H1 (cell line): ENCODE measurements around the gene RNF10. TPM values are rescaled to one million over a fixed set of nuclear protein-coding genes. Genes with fewer than 3 reads are reported as not detected.

Source experiments
- CTCF ChIA-PET: fragments of 300-600 bp; sonication (Branson Sonifier 250); formaldehyde crosslinking; loops from one replicate; lab custom pipeline; 2021; ENCODE audit not compliant: partially characterized antibody; lab: Charles Lee
- POLR2A ChIA-PET: fragments of 300-600 bp; sonication (Branson Sonifier 250); formaldehyde crosslinking; loops from one replicate; lab custom pipeline; 2021; ENCODE audit warnings: inconsistent platforms; ENCODE audit not compliant: partially characterized antibody; lab: Charles Lee
- DNase-seq, 2 experiments: peaks; one replicate each; pipeline versions ENCODE4 v3.0.0 to v3.0.0-alpha.2; 2010 to 2022; ENCODE audit warnings: low spot score in 2 of 2, low read depth in 1 of 2, mixed read lengths in 1 of 2
- FAIRE-seq: peaks from 2 replicates; lab custom pipeline; 2011; peaks lifted over from hg19 to GRCh38; lab: Jason Lieb, UNC
- H2AFZ ChIP-seq: 2 replicates; pipeline ENCODE4 v1.8.1; 2012; ENCODE audit warnings: low read length, inconsistent platforms
- H2AK5ac ChIP-seq: 2 replicates; pipeline ENCODE4 v1.6.1; 2013; ENCODE audit warnings: low read depth, low read length
- H2BK120ac ChIP-seq: replicated peaks from 2 replicates; pipeline ENCODE3; 2013; ENCODE audit warnings: low read depth, low read length, inconsistent platforms
- H2BK12ac ChIP-seq: 2 replicates; pipeline ENCODE4 v1.6.1; 2013; ENCODE audit warnings: low read depth, low read length
- H2BK15ac ChIP-seq: 2 replicates; pipeline ENCODE4 v1.6.1; 2013; ENCODE audit warnings: low read length
- H2BK20ac ChIP-seq: 2 replicates; pipeline ENCODE4 v1.6.1; 2013; ENCODE audit warnings: low read length
- H2BK5ac ChIP-seq: 2 replicates; pipeline ENCODE4 v1.6.1; 2013; ENCODE audit warnings: low read depth, low read length
- H3K14ac ChIP-seq: 2 replicates; pipeline ENCODE4 v1.6.1; 2013; ENCODE audit warnings: inconsistent platforms; ENCODE audit not compliant: insufficient read length
- H3K18ac ChIP-seq: 2 replicates; pipeline ENCODE4 v1.6.1; 2013; ENCODE audit warnings: low read length; ENCODE audit errors: extremely low read depth
- H3K23ac ChIP-seq: 2 replicates; pipeline ENCODE4 v1.6.1; 2013; ENCODE audit warnings: inconsistent platforms; ENCODE audit not compliant: insufficient read length
- H3K23me2 ChIP-seq: 2 replicates; pipeline ENCODE4 v1.6.1; 2013; ENCODE audit warnings: low read depth, low read length
- H3K27ac ChIP-seq: 2 replicates; pipeline ENCODE4 v1.6.1; 2011; ENCODE audit warnings: low read depth, low read length, inconsistent platforms
- H3K27me3 ChIP-seq, 4 experiments: replicated peaks in 1 of 4; 1 replicate in 1 of 4; 2 replicates in 3 of 4; pipeline versions ENCODE4 v1.6.1 to v1.8.1; 2011 to 2013; ENCODE audit warnings: low read length in 3 of 4, mild to moderate bottlenecking in 3 of 4, inconsistent platforms in 2 of 4, mixed read lengths in 2 of 4, moderate library complexity in 1 of 4; ENCODE audit not compliant: control insufficient read depth in 3 of 4, insufficient read depth in 3 of 4; ENCODE audit errors: extremely low read depth in 1 of 4
- H3K36me3 ChIP-seq, 4 experiments: 2 replicates each; pipeline versions ENCODE4 v1.6.1 to v1.8.1; 2011 to 2013; ENCODE audit warnings: mild to moderate bottlenecking in 4 of 4, low read length in 3 of 4, moderate library complexity in 2 of 4, control low read depth in 1 of 4, inconsistent platforms in 1 of 4; ENCODE audit not compliant: insufficient read depth in 4 of 4, control insufficient read depth in 2 of 4
- H3K4ac ChIP-seq: replicated peaks from 2 replicates; pipeline ENCODE3; 2013; ENCODE audit warnings: low read length, low read depth, mixed read lengths, inconsistent platforms; ENCODE audit not compliant: insufficient read length
- H3K4me1 ChIP-seq, 4 experiments: replicated peaks in 1 of 4; 1 replicate in 1 of 4; 2 replicates in 3 of 4; pipeline versions ENCODE4 v1.6.1 to v1.8.1; 2011 to 2013; ENCODE audit warnings: low read length in 3 of 4, inconsistent platforms in 2 of 4, mixed read lengths in 1 of 4; ENCODE audit not compliant: insufficient read depth in 4 of 4, control insufficient read depth in 3 of 4
- H3K4me2 ChIP-seq, 2 experiments: 2 replicates each; pipeline versions ENCODE4 v1.6.1 to v1.8.1; 2011 to 2013; ENCODE audit warnings: low read depth in 2 of 2, low read length in 2 of 2, control low read depth in 1 of 2, inconsistent platforms in 1 of 2, mild to moderate bottlenecking in 1 of 2; ENCODE audit not compliant: insufficient read depth in 1 of 2
- H3K4me3 ChIP-seq, 4 experiments: fragments of 200-600, 300-600 bp in 1 of 4; sonication (generic), shearing (Covaris generic), sonication (Bioruptor Twin) in 1 of 4; 2 replicates each; pipeline versions ENCODE4 v1.5.1 to v1.8.1; 2011 to 2016; ENCODE audit warnings: low read length in 4 of 4, low read depth in 3 of 4, control low read depth in 2 of 4, inconsistent platforms in 2 of 4, mild to moderate bottlenecking in 2 of 4, mixed read lengths in 1 of 4, moderate library complexity in 1 of 4; ENCODE audit not compliant: insufficient read depth in 2 of 4; ENCODE audit errors: extremely low read depth in 1 of 4
- H3K56ac ChIP-seq: replicated peaks from 2 replicates; pipeline ENCODE3; 2013; ENCODE audit warnings: low read depth, mild to moderate bottlenecking, mixed read lengths, low read length, inconsistent platforms; ENCODE audit not compliant: insufficient read length
- H3K79me1 ChIP-seq: 2 replicates; pipeline ENCODE4 v1.6.1; 2013; ENCODE audit warnings: low read depth, low read length, control low read depth
- H3K79me2 ChIP-seq, 2 experiments: 2 replicates each; pipeline versions ENCODE4 v1.6.1 to v1.8.1; 2012 to 2013; ENCODE audit warnings: low read length in 2 of 2, mild to moderate bottlenecking in 2 of 2, inconsistent platforms in 1 of 2; ENCODE audit not compliant: insufficient read depth in 2 of 2, control insufficient read depth in 1 of 2
- H3K9ac ChIP-seq, 4 experiments: replicated peaks in 1 of 4; 1 replicate in 1 of 4; 2 replicates in 3 of 4; pipeline versions ENCODE4 v1.6.1 to v1.8.1; 2011 to 2013; ENCODE audit warnings: low read depth in 3 of 4, low read length in 3 of 4, control low read depth in 2 of 4, mild to moderate bottlenecking in 2 of 4, moderate library complexity in 2 of 4, inconsistent platforms in 1 of 4; ENCODE audit errors: extremely low read depth in 1 of 4
- H3K9me3 ChIP-seq, 2 experiments: 2 replicates each; pipeline versions ENCODE4 v1.6.1 to v1.8.1; 2012 to 2013; ENCODE audit warnings: mild to moderate bottlenecking in 2 of 2, moderate library complexity in 2 of 2, control low read depth in 1 of 2, inconsistent platforms in 1 of 2, low read depth in 1 of 2, low read length in 1 of 2, mixed read lengths in 1 of 2; ENCODE audit not compliant: insufficient read depth in 2 of 2
- H4K20me1 ChIP-seq, 2 experiments: replicated peaks in 1 of 2; 2 replicates each; pipeline versions ENCODE3 to v1.8.1; 2011 to 2013; ENCODE audit warnings: inconsistent platforms in 2 of 2, low read length in 2 of 2, mild to moderate bottlenecking in 1 of 2; ENCODE audit not compliant: insufficient read depth in 2 of 2, control insufficient read depth in 1 of 2
- H4K5ac ChIP-seq: 2 replicates; pipeline ENCODE4 v1.6.1; 2013; ENCODE audit warnings: low read length, low read depth, mixed read lengths, inconsistent platforms; ENCODE audit not compliant: insufficient read length
- H4K8ac ChIP-seq: 2 replicates; pipeline ENCODE4 v1.8.0; 2013; ENCODE audit warnings: mild to moderate bottlenecking, moderate library complexity, low read length, inconsistent platforms; ENCODE audit not compliant: insufficient read depth; ENCODE audit errors: extremely low read depth
- H4K91ac ChIP-seq: replicated peaks from 2 replicates; pipeline ENCODE3; 2013; ENCODE audit warnings: low read length, mixed read lengths, inconsistent platforms; ENCODE audit not compliant: insufficient read length
- ASH2L ChIP-seq: fragments of 200-600, 300-600 bp; sonication (generic); IDR thresholded peaks from one replicate; pipeline ENCODE4 v1.7.1; 2017; ENCODE audit warnings: low read length
- ATF3 ChIP-seq: IDR thresholded peaks from 2 replicates; pipeline ENCODE4 v1.6.1; 2011; ENCODE audit warnings: low read depth, mild to moderate bottlenecking, low read length; ENCODE audit not compliant: insufficient read depth
- BCL11A ChIP-seq, 2 experiments: IDR thresholded peaks; one replicate each; pipeline ENCODE4 v1.6.1; 2011; ENCODE audit warnings: low read depth in 2 of 2, low read length in 2 of 2, mild to moderate bottlenecking in 2 of 2
- CHD2 ChIP-seq: IDR thresholded peaks from 2 replicates; pipeline ENCODE4 v1.6.1; 2012; ENCODE audit warnings: low read length, improper control_type of control experiment
- CREB1 ChIP-seq: IDR thresholded peaks from 2 replicates; pipeline ENCODE4 v1.6.1; 2012; ENCODE audit warnings: inconsistent platforms
- EP300 ChIP-seq, 2 experiments: IDR thresholded peaks; 1 replicate in 1 of 2; 2 replicates in 1 of 2; pipeline ENCODE4 v1.6.1; 2011 to 2012; ENCODE audit warnings: low read depth in 2 of 2, low read length in 2 of 2, mild to moderate bottlenecking in 2 of 2, borderline replicate concordance in 1 of 2, inconsistent platforms in 1 of 2, moderate library complexity in 1 of 2
- GABPA ChIP-seq: IDR thresholded peaks from 2 replicates; pipeline ENCODE4 v1.6.1; 2011; ENCODE audit warnings: mild to moderate bottlenecking, low read length, moderate library complexity, borderline replicate concordance; ENCODE audit not compliant: insufficient read depth
- JUND ChIP-seq: IDR thresholded peaks from 2 replicates; pipeline ENCODE4 v1.6.1; 2011; ENCODE audit warnings: mild to moderate bottlenecking, improper control_type of control experiment, low read length
- KDM1A ChIP-seq: fragments of 200-600, 300-600 bp; sonication (generic); IDR thresholded peaks from 2 replicates; pipeline ENCODE4 v1.7.1; 2016; ENCODE audit warnings: mild to moderate bottlenecking, low read length, borderline replicate concordance
- POU5F1 ChIP-seq: IDR thresholded peaks from 2 replicates; pipeline ENCODE4 v1.6.1; 2011; ENCODE audit warnings: low read depth, mild to moderate bottlenecking, low read length, moderate library complexity
- RAD21 ChIP-seq, 2 experiments: IDR thresholded peaks in 1 of 2; conservative IDR thresholded peaks in 1 of 2; 2 replicates each; pipeline ENCODE4 v1.6.1; 2011; ENCODE audit warnings: low read depth in 2 of 2, low read length in 2 of 2, improper control_type of control experiment in 1 of 2, inconsistent platforms in 1 of 2, mild to moderate bottlenecking in 1 of 2, moderate library complexity in 1 of 2
- TEAD4 ChIP-seq: IDR thresholded peaks from 2 replicates; pipeline ENCODE4 v1.6.1; 2012; ENCODE audit warnings: low read depth, low read length, inconsistent platforms, mixed read lengths
- WGBS, 2 experiments: shearing (Covaris generic) in 1 of 2; methylation state at CpG; one replicate each; pipeline versions ENCODE4 v1.1.6 to v1.1.7; 2013 to 2015; ENCODE audit warnings: low lambda C conversion rate in 2 of 2, mixed read lengths in 2 of 2, inconsistent platforms in 1 of 2, low coverage in 1 of 2, missing lambda C conversion rate in 1 of 2; ENCODE audit not compliant: insufficient replicate concordance in 2 of 2, insufficient coverage in 1 of 2, insufficient read length in 1 of 2; ENCODE audit errors: extremely low coverage in 1 of 2, missing lambda C conversion rate in 1 of 2; 5-methylcytosine and 5-hydroxymethylcytosine counted together
- polyA plus RNA-seq, 7 experiments: library from polyadenylated mRNA; depleted of rRNA in 3 of 7; stranded (reverse) in 5 of 7; unstranded in 2 of 7; fragments of >200 nt in 5 of 7; fragments of 200-250 nt in 2 of 7; gene quantifications; 1 replicate in 5 of 7; 2 replicates in 1 of 7; 4 replicates in 1 of 7; pipeline versions ENCODE4 v1.2.1 to v1.2.3, GENCODE V29; 2011 to 2013; ENCODE audit warnings: missing spikeins in 2 of 7, mixed read lengths in 2 of 7
- total RNA-seq: library from RNA; stranded (reverse); fragmentation: NEBNext Ultra II Directional; extraction: Animal tissue kit (Norgen Biotek cat#: 25700); gene quantifications from 2 replicates; pipeline ENCODE4 v1.2.1, GENCODE V29; 2021

RNF10 gene
- total and polyA plus RNA-seq, 2 of the 8 experiments (the other 6 are each of a cell fraction or from before 2014, with no cell fraction given), result 71.6 to 171 TPM

- Histone ChIP-seq H3K4me3 (peak overlapping the region in 1 of 4 experiments; percentile 72; a peak in 3 of 8 replicates), H4K5ac (no peak overlapping the region), H2AK5ac (no peak overlapping the region), H2BK12ac (0 out of 2 replicates have a peak overlapping the region, but pooled peaks have one; percentile 11), H2BK120ac (no peak overlapping the region), H4K20me1 (no peaks in the 10 kb centered on the region), H3K56ac (no peak overlapping the region), H3K23me2 (peaks cover 6% of the 10 kb centered on the region), H3K79me1 (no peaks in the 10 kb centered on the region), H3K27ac (no peak overlapping the region), H3K14ac (no peak overlapping the region), H3K79me2 (peaks cover 0 to 3% of the 10 kb centered on the region in 2 experiments; a peak in 1 of 4 replicates), H3K9ac (no peak overlapping the region), H3K23ac (no peak overlapping the region), H4K8ac (no peak overlapping the region), H3K4me1 (peaks cover 0 to 3% (median 1%) of the 10 kb centered on the region in 4 experiments; a peak in 4 of 7 replicates), H3K4ac (no peak overlapping the region), H2BK20ac (no peak overlapping the region), H3K4me2 (peak overlapping the region; percentile 57 to 75), H3K36me3 (peaks cover 7 to 13% (median 9%) of the 10 kb centered on the region in 4 experiments; a peak in 6 of 8 replicates), H3K9me3 (no peaks in the 10 kb centered on the region), H2BK5ac (no peak overlapping the region), H2AFZ (0 out of 2 replicates have a peak overlapping the region, but pooled peaks have one; percentile 20), H2BK15ac (no peak overlapping the region), H3K27me3 (peaks cover 0 to 3% (median 1%) of the 10 kb centered on the region in 4 experiments; a peak in 1 of 7 replicates), H4K91ac (no peak overlapping the region), H3K18ac (no peak overlapping the region)
- FAIRE-seq (no peak), DNase-seq (peak; percentile 38 to 93)
- CTCF ChIA-PET, result interaction anchor here (0.5 to 8.3 kb wide), 61 partner anchors 8 to 535 kb away, joined by 3 to 111 read pairs (median 3); partner anchors contain the start of genes ACADS and C12orf43
- 43% methylated on average over 20 of the region's 20 CpGs; no CpG with 5 or more reads in 1 of the 2 experiments for WGBS, 2 experiments
- POLR2A ChIA-PET, result interaction anchor here (0.9 to 1.3 kb wide), 2 partner anchors 66 to 292 kb away, joined by 4 to 6 read pairs; partner anchors contain the start of gene RNU4-2
- TF ChIP-seq CHD2, result no peak
- TF ChIP-seq ATF3, result no peak
- TF ChIP-seq EP300 (IDR thresholded peaks at IDR 0.05; ENCODE audit: borderline replicate concordance in 1 of 2, low read depth in 2 of 2, low read length in 2 of 2), result no peak
- 0 out of 2 replicates have a peak, but pooled peaks have one; percentile 24 for TF ChIP-seq CREB1
- TF ChIP-seq JUND, result no peak
- no peak for TF ChIP-seq ASH2L
- TF ChIP-seq GABPA, result no peak
- TF ChIP-seq KDM1A, result peak; percentile 79
- no peak for TF ChIP-seq POU5F1
- no peak for TF ChIP-seq BCL11A (IDR thresholded peaks at IDR 0.05; ENCODE audit: low read depth in 2 of 2, low read length in 2 of 2)
- no peak for TF ChIP-seq TEAD4
- peak; percentile 94 to 95 for TF ChIP-seq RAD21 (IDR thresholded peaks at IDR 0.05 in 1 of 2, conservative IDR thresholded peaks at IDR 0.05 in 1 of 2; ENCODE audit: low read depth in 2 of 2, low read length in 2 of 2)
Measured at GRCh38 chr12:120583478-120584030, 49.4 kb downstream of the RNF10 start.
